Cardiac muscle cell (in vitro differentiated cells and primary cell): ENCODE measurements around the gene NPAS4. TPM values are rescaled to one million over a fixed set of nuclear protein-coding genes. Genes with fewer than 3 reads are reported as not detected.
"Not testable (repeated sequence)": the region's sequence is repeated elsewhere in the genome, so short reads cannot be mapped to it uniquely, and the experiment has no call there.

ENCODE experiments used
- DNase-seq, 2 donors: peaks; one replicate each; pipeline versions ENCODE4 v3.0.0 to v3.0.0-alpha.2; 2010 to 2017; ENCODE audit warnings: low read depth in 1 of 2, low spot score in 1 of 2
- H3K27ac ChIP-seq: fragments of 200-600 bp; sonication (generic); 2 replicates; pipeline ENCODE4 v1.5.1; 2016
- H3K27me3 ChIP-seq: fragments of 200-600 bp; sonication (generic); 2 replicates; pipeline ENCODE4 v1.6.0; 2016; ENCODE audit warnings: control low read depth
- H3K36me3 ChIP-seq: fragments of 200-600 bp; sonication (generic); 2 replicates; pipeline ENCODE4 v1.5.1; 2016; ENCODE audit warnings: control low read depth
- H3K4me1 ChIP-seq: fragments of 200-600 bp; sonication (generic); 2 replicates; pipeline ENCODE4 v1.8.1; 2017; ENCODE audit warnings: low read depth, mild to moderate bottlenecking, mixed run types
- H3K4me3 ChIP-seq: fragments of 200-600 bp; sonication (generic); 2 replicates; pipeline ENCODE4 v1.5.1; 2016; ENCODE audit warnings: mild to moderate bottlenecking
- H3K9me3 ChIP-seq: fragments of 200-600 bp; sonication (generic); 2 replicates; pipeline ENCODE4 v1.5.1; 2017; ENCODE audit warnings: low read depth, mild to moderate bottlenecking, control low read depth
- polyA plus RNA-seq: library from polyadenylated mRNA; unstranded; fragments of >200 nt; fragmentation: Nextera tagmentation; extraction: Ambion mirVana; gene quantifications from 2 replicates; pipeline ENCODE4 v1.2.1, GENCODE V29; 2016
- total RNA-seq: library from RNA; depleted of rRNA; stranded (reverse); fragments of >200 nt; gene quantifications from 2 replicates; pipeline ENCODE4 v1.2.3, GENCODE V29; 2016
- TF ChIP-seq, protein P1 (sequence below): IDR thresholded peaks from 2 replicates; pipeline ENCODE4 v1.5.1; 2012; ENCODE audit warnings: low read depth, mild to moderate bottlenecking, low read length

Gene NPAS4
- total and polyA plus RNA-seq, 2 experiments from 2014 or later, result 1.2 TPM; not detected in 1

DNA sequence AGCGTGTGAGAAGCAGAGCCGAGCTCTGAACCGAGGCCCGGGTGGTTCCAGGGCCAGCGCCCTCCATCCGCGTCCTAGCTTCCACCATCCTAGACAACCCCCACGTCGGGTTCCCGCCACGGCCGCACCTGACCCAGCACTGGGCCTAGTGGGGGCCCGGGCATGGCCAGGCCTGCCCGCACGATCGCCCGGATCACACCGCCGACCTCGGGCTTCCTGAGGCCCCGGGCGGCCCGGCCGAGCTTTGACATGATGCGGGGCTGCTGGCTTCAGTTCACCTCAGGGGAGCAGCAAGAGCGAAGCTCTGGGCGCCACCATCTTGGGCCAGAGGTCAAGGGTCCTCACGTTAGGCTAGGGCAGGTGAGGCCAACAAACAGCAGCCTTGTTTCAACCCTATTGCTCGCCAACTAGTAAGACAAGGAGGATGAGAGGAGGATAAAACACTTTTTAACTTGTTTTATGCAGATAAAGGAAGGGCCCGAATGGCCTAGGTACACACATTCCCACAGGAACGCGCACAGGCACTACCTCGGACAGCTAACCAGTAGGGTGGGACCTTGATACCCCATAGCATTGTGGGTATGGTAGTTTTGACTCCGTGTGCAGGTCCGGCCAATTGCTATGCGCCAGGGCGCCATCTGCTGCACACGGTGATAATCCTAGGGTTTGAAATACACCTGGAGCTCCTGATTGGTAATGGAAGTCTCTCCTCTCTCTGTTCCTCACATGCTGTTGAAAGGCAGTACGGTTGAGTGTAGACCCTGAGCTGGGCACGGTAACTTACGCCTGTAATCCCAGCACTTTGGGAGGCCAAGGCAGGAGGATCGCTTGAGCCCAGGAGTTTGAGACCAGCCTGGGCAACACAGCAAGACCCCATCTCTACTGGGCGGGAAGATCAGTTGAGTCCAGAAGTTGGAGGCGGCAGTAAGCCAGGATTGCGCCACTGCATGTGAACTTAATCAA, 17.9 kb downstream of the NPAS4 start, which contains the start of gene MRPL11:
MRPL11 (minus strand) TSS at position 345 of the 963 bp plus-strand sequence; CDS start at position 251, 94 bp downstream.
- Histone ChIP-seq H3K27me3 (no peaks in the 10 kb centered on the region), H3K4me1 (peaks cover 3% of the 10 kb centered on the region), H3K27ac (peak within 1 kb of the TSS; percentile 94), H3K9me3 (no peaks in the 10 kb centered on the region), H3K36me3 (peaks cover 13% of the 10 kb centered on the region), H3K4me3 (peak within 1 kb of the TSS; percentile 82)
- DNase-seq, result peak; percentile 94 to 95
- TF ChIP-seq, protein P1, sequence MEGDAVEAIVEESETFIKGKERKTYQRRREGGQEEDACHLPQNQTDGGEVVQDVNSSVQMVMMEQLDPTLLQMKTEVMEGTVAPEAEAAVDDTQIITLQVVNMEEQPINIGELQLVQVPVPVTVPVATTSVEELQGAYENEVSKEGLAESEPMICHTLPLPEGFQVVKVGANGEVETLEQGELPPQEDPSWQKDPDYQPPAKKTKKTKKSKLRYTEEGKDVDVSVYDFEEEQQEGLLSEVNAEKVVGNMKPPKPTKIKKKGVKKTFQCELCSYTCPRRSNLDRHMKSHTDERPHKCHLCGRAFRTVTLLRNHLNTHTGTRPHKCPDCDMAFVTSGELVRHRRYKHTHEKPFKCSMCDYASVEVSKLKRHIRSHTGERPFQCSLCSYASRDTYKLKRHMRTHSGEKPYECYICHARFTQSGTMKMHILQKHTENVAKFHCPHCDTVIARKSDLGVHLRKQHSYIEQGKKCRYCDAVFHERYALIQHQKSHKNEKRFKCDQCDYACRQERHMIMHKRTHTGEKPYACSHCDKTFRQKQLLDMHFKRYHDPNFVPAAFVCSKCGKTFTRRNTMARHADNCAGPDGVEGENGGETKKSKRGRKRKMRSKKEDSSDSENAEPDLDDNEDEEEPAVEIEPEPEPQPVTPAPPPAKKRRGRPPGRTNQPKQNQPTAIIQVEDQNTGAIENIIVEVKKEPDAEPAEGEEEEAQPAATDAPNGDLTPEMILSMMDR, result peak; percentile 80

DNA sequence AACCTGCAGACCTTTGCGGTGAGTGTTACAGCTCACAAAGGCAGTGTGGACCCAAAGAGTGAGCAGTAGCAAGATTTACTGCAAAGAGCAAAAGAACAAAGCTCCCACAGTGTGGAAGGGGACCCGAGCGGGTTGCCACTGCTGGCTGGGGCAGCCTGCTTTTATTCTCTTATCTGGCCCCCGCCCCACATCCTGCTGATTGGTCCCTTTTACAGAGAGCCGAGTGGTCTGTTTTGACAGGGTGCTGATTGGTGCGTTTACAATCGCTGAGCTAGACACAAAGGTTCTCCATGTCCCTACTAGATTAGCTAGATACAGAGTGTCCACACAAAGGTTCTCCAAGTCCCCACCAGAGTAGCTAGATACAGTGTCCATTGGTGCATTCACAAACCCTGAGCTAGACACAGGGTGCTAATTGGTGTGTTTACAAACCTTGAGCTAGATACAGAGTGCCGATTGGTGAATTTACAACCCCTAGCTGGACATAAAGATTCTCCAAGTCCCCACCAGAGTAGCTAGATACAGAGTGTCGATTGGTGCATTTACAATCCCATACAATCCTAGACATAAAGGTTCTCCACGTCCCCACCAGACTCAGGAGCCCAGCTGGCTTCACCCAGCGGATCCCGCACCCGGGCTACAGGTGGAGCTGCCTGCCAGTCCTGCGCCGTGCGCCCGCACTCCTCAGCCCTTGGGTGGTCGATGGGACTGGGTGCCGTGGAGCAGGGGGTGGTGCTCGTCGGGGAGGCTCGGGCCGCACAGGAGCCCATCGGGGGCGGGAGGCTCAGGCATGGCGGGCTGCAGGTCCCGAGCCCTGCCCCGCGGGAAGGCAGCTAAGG, 19.5 kb downstream of the NPAS4 start:
- not testable (repeated sequence) for DNase-seq

DNA sequence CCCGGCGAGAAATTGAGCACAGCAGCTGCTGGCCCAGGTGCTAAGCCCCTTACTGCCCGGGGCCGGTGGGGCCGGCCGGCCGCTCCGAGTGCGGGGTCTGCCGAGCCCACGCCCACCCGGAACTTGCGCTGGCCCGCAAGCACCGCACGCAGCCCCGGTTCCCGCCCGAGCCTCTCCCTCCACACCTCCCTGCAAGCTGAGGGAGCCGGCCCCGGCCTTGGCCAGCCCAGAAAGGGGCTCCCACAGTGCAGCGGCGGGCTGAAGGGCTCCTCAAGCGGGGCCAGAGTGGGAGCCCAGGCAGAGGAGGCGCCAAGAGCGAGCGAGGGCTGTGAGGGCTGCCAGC, 20.1 kb downstream of the NPAS4 start:
- H3K36me3 ChIP-seq, H3K27ac ChIP-seq, H3K9me3 ChIP-seq, DNase-seq, H3K27me3 ChIP-seq, H3K4me1 ChIP-seq, H3K4me3 ChIP-seq: not testable (repeated sequence)

More for the DNA sequence above, 19.5 kb downstream of the NPAS4 start:
- H3K9me3 ChIP-seq, H3K36me3 ChIP-seq, H3K27me3 ChIP-seq, H3K27ac ChIP-seq, H3K4me1 ChIP-seq, H3K4me3 ChIP-seq: not testable (repeated sequence)

DNA sequence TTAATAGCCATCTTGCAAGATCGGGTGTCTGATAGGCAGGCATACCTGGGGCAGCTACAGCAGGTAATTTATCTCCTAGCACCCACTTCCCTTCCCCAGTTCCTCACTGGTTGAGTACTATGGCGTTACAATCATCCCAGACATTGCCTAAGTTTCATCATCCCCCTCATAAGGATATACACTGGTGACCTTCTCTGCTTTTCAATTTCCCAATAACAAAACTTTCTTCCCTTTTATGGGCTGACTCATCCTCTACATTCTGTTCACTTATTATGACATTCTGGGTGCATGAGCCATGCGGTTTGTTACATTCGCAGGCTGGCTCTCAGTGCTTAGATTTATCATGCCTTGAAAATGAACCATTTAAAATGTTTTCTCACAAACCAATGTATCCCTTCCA, 22.8 kb downstream of the NPAS4 start:
- H3K27me3 ChIP-seq, result no peaks in the 10 kb centered on the region
- H3K4me1 ChIP-seq, result no peaks in the 10 kb centered on the region
- H3K4me3 ChIP-seq, result no peak overlapping the region
- no peak overlapping the region for H3K27ac ChIP-seq
- H3K36me3 ChIP-seq, result no peaks in the 10 kb centered on the region
- TF ChIP-seq, protein P1, result no peak
- H3K9me3 ChIP-seq, result no peaks in the 10 kb centered on the region
- peak in 1 of 2 donors; percentile 58 for DNase-seq

DNA sequence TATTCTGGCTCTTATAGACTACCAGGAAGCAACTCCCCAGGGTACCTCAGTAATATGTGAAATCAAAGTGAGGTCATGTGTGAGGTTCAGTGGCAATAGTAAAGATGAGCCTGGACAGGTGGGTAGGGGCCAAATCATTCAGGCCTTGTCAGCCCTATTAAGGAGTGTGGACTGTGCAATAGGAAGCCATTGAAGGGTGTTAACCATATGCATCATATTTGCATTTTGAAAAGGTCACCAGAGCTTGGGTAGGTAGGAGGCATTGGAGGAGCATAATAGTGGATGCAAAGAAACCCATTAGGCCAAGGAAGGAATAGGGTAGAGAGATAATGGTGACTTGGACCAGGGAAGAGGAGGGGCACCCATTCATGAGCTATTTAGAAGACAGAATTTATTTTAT, 26.2 kb downstream of the NPAS4 start:
- Histone ChIP-seq H3K4me1 (no peaks in the 10 kb centered on the region), H3K4me3 (no peak overlapping the region), H3K9me3 (no peaks in the 10 kb centered on the region), H3K36me3 (no peaks in the 10 kb centered on the region), H3K27me3 (no peaks in the 10 kb centered on the region), H3K27ac (no peak overlapping the region)
- no peak for DNase-seq
- TF ChIP-seq, protein P1, result no peak

DNA sequence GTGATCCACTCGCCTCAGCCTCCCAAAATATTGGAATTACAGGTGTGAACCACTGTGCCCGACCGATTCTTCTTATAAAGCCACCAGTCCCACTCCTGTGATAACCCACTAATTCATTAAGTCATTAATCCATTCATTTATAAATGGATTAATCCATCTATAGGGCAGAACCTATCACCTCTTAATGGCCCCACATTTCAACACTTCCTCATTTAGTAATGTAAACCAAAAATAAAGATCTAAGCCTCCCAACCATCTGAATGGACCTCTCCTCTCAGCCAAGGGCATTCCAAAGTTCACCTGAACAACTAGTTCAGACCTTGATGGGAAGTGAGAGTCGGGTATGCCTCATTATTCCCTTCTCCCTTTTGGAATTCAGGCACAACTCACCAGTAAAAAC, 27.7 kb downstream of the NPAS4 start:
- TF ChIP-seq, protein P1, result no peak
- Histone ChIP-seq H3K27me3 (no peaks in the 10 kb centered on the region), H3K4me3 (no peak overlapping the region), H3K36me3 (no peaks in the 10 kb centered on the region), H3K4me1 (no peaks in the 10 kb centered on the region), H3K27ac (no peak overlapping the region), H3K9me3 (no peaks in the 10 kb centered on the region)
- no peak for DNase-seq
